GM21528 (cell line): ENCODE measurements around the gene CST4.
"Not testable (repeated sequence)": the region's sequence is repeated elsewhere in the genome, so short reads cannot be mapped to it uniquely, and the experiment has no call there.

Source experiments
- ATAC-seq: cut with Tn5 transposase; IDR thresholded peaks from one replicate; pipeline ENCODE4 v1.9.1; 2021; ENCODE audit warnings: mild to moderate bottlenecking, moderate library complexity; ENCODE audit not compliant: unreplicated experiment, low FRiP score

The CST4 gene

GRCh38 chr20:23663180-23663579 is 25.7 kb downstream of the CST4 start:
- ATAC-seq, result no peak

DNA sequence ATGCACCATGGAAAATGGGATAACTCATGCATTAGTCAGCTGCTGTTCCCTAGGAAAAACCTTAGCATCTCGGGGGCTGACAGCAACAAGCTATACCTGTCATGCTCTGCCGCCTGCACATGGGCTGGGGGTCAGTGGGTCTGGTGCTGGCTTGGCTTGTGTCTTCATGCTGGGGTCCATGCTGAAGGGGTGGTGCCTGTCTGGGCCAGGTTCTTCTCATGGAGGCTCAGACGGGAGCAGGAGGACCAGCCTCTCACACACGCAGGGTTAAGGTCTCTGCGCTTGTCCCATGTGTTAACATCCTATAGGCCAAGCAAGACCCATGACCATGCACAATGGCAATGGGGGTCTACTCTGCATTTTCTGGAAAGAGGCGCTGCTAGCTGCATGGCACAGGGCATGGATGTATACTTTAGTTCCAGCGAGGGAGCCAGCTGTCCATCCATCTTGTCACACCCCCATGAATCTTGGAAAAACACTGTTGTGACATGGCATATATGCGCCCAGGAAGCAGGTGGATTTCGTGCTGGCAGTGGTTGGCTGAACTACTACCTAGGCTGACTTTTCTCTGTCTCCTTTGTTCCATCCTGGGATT is 26.5 kb downstream of the CST4 start:
- no peak for ATAC-seq

GRCh38 chr20:23661002-23661429 is 27.8 kb downstream of the CST4 start:
- ATAC-seq, result no peak

DNA sequence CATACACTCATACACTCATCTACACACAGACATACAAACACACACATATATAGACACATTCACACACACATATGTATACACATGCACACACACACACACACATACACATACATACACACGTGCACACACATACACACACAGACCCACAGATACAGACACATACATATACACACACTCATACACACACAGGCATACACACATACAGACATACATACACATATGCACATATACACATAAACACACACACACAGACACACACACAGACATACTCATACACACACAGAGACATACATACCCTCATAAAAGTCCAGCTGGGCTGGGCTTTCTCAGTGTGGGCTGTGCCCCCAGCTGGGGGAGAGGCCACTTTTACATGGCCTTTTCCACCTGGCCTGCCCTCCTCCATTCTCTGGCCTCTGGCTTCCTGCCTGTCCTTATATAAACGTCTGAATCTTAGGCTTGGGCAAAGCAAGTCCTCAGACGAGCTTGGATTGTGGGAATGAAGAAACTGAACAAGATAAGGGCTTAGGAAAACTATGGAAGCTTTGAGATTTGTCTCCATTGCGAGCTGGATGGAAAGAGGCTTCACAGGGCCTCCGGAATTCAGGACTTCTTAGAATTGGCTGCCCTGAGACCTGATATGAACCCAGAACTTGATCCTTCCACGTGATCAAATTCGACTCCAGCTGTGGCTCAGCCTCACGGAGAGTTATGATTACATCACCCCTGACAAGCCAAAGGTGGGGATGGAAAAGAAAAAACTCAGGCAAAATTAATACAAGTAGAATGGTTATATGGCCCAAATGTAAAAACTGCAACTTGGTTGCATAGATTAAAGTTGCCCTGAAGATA is 28.6 kb downstream of the CST4 start:
- no peak for ATAC-seq

- not testable (repeated sequence) for ATAC-seq
Observed at GRCh38 chr20:23659610-23659988, 29.2 kb downstream of the CST4 start.

- no peak for ATAC-seq
Observed at GRCh38 chr20:23658989-23659609, 29.7 kb downstream of the CST4 start.

DNA sequence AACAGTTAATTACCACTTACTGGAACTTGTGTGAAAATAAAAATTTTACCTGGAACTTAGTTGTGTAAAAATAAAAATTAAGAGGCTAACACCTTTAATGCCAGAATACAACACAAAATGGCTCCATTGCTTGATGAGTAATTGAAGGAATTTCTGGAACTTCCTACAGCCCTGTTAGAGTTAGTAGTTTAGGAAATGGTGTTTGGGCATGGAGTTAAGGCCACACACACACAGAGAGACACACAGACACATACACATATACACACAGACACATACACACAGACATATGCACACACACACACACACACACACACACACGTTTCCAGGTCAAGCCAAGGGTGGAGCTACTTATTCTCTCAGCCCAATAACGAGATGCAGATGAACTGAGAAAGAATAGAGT is 30.5 kb downstream of the CST4 start:
- no peak for ATAC-seq

- ATAC-seq, result no peak
Observed at GRCh38 chr20:23657202-23657601, 31.6 kb downstream of the CST4 start.

- no peak for ATAC-seq
Observed at GRCh38 chr20:23656372-23656771, 32.5 kb downstream of the CST4 start.

GRCh38 chr20:23655491-23656211 is 33.2 kb downstream of the CST4 start:
- no peak for ATAC-seq

DNA sequence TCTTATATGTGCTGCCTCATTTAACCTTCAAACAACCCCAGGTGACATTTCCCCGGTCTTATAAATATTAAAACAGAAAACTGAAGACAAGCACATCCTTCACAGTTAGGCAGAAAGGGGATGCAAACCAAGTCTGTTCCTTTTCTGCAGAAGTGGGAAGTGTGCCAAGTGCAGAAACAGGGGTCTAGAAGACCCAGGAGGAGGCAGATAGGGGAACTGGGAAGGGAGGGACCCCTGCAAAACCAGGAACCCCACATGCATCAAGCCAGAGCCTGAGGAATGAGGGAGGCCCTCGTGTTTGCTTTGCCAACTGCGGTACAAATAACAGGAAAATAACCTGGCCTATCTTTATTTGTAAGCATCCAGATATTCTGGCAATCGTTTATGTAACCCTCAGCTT is 34.1 kb downstream of the CST4 start:
- no peak for ATAC-seq

- ATAC-seq, result no peak
Observed at GRCh38 chr20:23654000-23654399, 34.8 kb downstream of the CST4 start.

DNA sequence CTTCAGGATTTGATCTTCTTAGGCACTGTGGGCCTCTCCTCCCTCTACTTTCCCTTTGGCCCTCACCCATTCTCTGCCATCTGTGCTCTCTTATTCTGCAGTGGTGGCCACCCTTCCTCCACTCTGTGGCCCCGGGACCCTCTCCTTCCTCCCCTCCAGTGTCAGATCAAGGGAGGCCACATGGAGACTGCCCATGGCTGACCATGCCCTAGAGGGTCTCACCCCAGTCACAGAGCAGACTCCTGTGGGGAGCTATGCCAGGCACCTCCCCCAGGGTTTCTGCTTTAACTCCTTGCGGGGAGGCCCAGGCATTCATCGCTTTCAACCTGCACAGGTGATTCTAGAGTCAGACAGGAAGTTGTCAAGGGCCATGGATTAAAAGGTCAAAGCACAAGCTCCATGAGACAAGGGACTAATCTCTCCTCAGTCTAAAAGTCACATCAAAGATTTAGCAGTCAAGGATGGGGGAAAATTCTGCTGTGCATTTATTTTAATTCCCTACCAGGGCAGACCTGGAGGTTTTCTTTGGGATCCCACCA is 35.4 kb downstream of the CST4 start:
- no peak for ATAC-seq

GRCh38 chr20:23652926-23653325 is 35.9 kb downstream of the CST4 start:
- ATAC-seq, result no peak

GRCh38 chr20:23652371-23652770 is 36.5 kb downstream of the CST4 start:
- ATAC-seq, result no peak

GRCh38 chr20:23651117-23651516 is 37.7 kb downstream of the CST4 start:
- ATAC-seq, result no peak

- no peak for ATAC-seq
Observed at GRCh38 chr20:23649830-23650417, 38.9 kb downstream of the CST4 start.

- no peak for ATAC-seq
Observed at GRCh38 chr20:23649242-23649641, 39.6 kb downstream of the CST4 start.

- no peak for ATAC-seq
Observed at GRCh38 chr20:23647346-23647745, 41.5 kb downstream of the CST4 start.

DNA sequence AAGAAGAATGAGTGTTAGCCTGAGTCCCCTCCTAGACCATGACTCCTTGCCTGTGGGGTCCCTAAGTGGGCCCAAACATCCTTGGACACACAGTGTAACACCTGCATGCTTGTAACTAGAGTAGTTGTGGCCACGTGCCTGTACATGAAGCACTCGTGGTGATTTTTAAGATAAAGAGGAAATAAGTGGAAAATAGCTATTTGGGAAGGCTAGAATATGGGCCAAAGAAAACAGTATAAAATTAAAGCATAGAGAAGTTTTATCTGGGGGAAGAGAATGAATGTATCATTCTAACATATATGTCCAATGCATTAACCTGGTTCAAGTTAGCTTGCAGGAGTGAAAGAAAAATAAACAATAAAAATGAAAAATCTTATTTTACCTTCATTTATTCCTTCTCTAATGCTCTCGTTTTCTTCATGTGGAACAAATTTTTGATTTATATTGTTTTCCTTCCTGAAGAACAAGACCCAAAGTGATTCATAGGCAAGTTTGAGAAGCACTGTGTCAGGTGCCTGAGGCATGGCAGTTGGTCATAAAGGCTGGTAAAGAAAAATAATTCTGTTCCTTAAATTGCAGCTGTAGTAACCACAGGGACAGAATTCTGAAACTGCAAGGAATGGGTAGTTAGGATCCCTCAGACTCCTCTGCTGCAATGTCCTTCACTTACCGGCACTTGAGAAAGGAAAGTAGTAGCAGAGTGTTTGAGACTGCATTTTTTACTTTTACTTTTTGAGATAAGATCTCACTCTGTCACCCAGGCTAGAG is 42.5 kb downstream of the CST4 start:
- no peak for ATAC-seq
